Mucosa of rectum (tissue), 2 donors: ENCODE measurements around the gene SBDS.
A peak's percentile ranks its signal among the peaks of the same experiment; 100 is the strongest.
"Not testable (repeated sequence)": the region's sequence is repeated elsewhere in the genome, so short reads cannot be mapped to it uniquely, and the experiment has no call there.

Experiments used
- H3K27ac ChIP-seq, 2 donors: one replicate each; pipeline ENCODE4 v1.7.0; 2013; ENCODE audit warnings: inconsistent platforms in 2 of 2, low read depth in 2 of 2, low read length in 2 of 2
- H3K27me3 ChIP-seq, 2 donors: one replicate each; pipeline ENCODE4 v1.7.0; 2013; ENCODE audit warnings: low read length in 2 of 2; ENCODE audit not compliant: control insufficient read depth in 2 of 2, insufficient read depth in 2 of 2
- H3K36me3 ChIP-seq, 2 donors: one replicate each; pipeline ENCODE4 v1.7.0; 2013; ENCODE audit warnings: low read length in 2 of 2; ENCODE audit not compliant: control insufficient read depth in 2 of 2, insufficient read depth in 2 of 2
- H3K4me1 ChIP-seq, 2 donors: one replicate each; pipeline ENCODE4 v1.7.0; 2013; ENCODE audit warnings: low read length in 2 of 2, mild to moderate bottlenecking in 1 of 2; ENCODE audit not compliant: control insufficient read depth in 2 of 2, insufficient read depth in 2 of 2
- H3K4me3 ChIP-seq, 2 donors: one replicate each; pipeline ENCODE4 v1.7.0; 2013; ENCODE audit warnings: low read length in 2 of 2
- H3K9ac ChIP-seq, 2 donors: one replicate each; pipeline ENCODE4 v1.7.0; 2013; ENCODE audit warnings: low read length in 2 of 2, low read depth in 1 of 2, mild to moderate bottlenecking in 1 of 2
- H3K9me3 ChIP-seq, 2 donors: one replicate each; pipeline ENCODE4 v1.7.0; 2013; ENCODE audit warnings: low read length in 2 of 2; ENCODE audit not compliant: control insufficient read depth in 2 of 2
- donor health status: healthy.
- donor health status: Normal muscosa, but diverticular disease.

SBDS gene

DNA sequence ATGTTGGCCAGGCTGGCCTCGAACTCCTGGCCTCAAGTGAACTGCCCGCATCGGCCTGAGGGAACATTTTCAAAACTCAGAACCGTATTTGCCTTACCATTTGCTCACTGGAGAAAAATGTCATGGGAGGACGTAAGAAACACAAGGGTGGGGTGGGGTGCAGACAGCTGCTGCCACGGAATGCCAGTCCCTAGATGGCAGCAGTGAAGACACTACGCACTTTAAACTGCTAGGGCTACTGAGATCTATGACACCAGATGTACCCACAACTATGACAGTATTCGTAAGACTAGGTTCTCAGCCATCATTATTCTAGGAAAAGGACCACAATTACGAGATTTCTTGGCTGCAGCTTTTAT lies 716 bp downstream of the SBDS start:
- Histone ChIP-seq H3K36me3 (peaks cover 6 to 12% of the 10 kb centered on the region in 2 donors), H3K4me3 (peak overlapping the region; percentile 84 to 88), H3K27ac (peak overlapping the region; percentile 98 to 99), H3K9ac (peak overlapping the region; percentile 95 to 97)
- H3K27me3 ChIP-seq, H3K4me1 ChIP-seq, H3K9me3 ChIP-seq: not testable (repeated sequence)

DNA sequence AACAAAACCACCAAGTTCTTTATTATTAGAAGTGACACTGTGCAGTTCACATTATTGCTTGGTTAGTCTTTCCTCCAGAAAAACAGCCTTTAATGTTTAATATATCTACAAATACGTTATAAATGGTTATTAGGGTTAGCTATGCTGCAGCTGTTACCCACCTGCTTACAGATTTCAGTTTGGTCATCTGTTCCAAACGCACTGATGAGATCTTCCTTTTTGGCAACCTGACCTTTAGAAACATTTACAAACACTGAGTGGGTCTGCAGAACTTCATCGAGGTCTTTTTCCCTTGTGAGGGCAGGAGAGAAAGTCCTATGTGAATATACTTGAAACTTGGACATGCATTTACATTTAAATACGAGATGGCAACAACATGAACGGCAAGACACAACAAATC lies 1.3 kb downstream of the SBDS start:
- not testable (repeated sequence) for H3K9me3 ChIP-seq, H3K27me3 ChIP-seq, H3K4me1 ChIP-seq
- H3K36me3 ChIP-seq: peaks cover 6 to 12% of the 10 kb centered on the region in 2 donors
- H3K4me3 ChIP-seq: peak overlapping the region; percentile 84 to 88
- peak overlapping the region in 1 of 2 donors; percentile 95 for H3K9ac ChIP-seq
- H3K27ac ChIP-seq: peak overlapping the region; percentile 98 to 99

DNA sequence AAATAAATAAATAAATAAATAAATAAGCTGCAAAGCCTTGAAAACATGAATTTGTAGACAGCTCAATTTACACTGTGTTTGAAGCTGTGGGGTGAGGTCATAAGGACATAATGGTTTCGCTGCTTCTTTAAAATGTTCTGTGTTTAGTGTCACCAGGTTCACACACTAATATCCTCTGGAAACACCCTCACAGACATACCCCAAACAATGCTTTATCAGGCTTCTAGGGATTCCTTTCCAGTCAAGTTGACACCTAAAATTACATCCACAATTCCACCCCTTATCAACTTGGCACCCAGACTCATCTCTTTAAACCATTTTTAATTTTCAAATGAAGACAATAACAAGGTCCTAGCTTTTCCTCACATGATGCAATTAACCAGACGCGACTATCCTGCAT lies 5.8 kb downstream of the SBDS start:
- H3K9ac ChIP-seq, H3K4me1 ChIP-seq, H3K9me3 ChIP-seq, H3K27ac ChIP-seq, H3K4me3 ChIP-seq, H3K27me3 ChIP-seq: not testable (repeated sequence)
- peaks cover 13 to 17% of the 10 kb centered on the region in 2 donors for H3K36me3 ChIP-seq

DNA sequence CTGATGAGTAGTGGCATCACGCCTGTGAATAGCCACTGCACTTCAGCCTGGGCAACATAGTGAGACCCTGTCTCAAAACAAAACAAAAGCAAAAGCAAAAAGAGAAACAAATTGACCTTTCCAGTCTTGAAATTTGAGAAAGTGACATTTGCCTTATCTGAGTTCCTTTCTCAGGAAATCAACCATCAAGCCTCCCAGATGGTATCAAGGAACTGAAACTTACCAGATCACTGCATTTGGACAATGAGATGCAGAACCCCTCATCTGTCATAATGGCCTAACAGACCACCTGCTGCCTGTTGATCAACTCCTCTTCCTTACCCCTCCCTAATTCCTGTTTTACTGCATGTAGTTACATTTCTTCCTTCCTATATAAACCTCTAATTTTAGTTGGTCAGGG lies 15.1 kb downstream of the SBDS start:
- H3K36me3 ChIP-seq, H3K27me3 ChIP-seq, H3K9ac ChIP-seq, H3K4me1 ChIP-seq, H3K4me3 ChIP-seq, H3K9me3 ChIP-seq, H3K27ac ChIP-seq: not testable (repeated sequence)

DNA sequence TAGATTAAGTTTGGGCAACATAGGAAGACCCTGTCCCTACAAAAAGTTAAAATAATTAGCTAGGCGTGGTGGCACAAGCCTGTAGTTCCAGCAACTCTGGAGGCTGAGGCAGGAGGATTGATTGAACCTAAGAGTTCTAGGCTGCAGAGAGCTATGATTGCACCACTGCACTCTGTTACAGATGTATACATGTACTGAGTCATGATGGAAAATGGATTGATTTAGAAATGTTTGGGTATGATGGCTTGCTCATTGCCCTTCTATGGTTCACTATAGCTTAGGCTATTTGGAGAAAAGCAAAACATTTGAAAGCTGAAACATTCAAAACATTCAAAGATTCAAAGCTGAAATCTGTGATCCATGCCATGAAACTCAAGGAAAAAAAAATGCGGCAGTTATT lies 16.4 kb downstream of the SBDS start:
- not testable (repeated sequence) for H3K4me3 ChIP-seq, H3K36me3 ChIP-seq, H3K9ac ChIP-seq, H3K4me1 ChIP-seq, H3K27ac ChIP-seq, H3K9me3 ChIP-seq, H3K27me3 ChIP-seq

DNA sequence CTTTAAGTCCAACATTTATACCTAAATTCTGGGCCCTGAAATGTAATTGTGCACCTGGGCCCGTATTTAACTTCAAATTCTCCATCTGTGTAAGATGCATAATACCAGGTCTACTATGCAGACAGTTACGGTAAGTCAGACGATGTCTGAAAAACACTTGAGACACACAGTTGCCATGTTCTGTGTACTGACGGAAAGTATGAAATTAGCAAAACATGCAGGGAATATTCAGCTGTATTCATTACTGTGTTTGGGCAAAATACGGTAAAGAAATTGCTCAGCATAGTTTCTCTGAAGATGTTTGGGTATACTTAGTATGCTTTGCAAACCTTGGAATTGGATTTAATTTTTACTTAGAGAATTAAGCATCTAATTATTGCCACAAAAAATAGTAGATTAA lies 17.1 kb downstream of the SBDS start:
- H3K36me3 ChIP-seq, H3K4me3 ChIP-seq, H3K9me3 ChIP-seq, H3K27ac ChIP-seq, H3K9ac ChIP-seq, H3K4me1 ChIP-seq, H3K27me3 ChIP-seq: not testable (repeated sequence)

DNA sequence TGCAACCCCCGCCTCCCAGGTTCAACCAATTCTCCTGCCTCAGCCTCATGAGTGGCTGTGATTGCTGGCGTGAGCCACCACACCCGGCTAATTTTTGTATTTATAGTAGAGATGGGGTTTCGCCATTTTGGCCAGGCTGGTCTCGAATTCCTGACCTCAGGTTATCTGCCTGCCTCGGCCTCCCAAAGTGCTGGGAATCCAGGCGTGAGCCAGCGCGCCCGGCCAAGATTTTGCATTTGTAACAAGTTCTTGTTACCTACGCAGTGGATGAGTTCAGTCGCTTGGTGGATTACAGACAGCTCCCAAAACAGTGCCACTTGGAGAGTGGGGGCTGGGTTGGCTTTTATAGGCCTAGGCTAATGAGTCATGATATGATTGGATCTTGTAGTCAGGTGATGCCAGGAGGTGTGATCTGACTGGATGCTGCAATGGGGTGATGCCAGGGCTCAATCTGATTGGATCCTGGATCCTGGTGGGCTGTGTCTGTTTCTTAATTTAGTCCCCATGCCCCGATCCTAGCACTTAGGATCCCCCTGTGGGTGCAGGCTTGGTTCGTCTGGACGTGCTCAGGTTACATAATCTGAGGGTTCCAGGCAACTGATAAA lies 20.3 kb downstream of the SBDS start:
- Histone ChIP-seq H3K9ac (no peak overlapping the region), H3K4me3 (no peak overlapping the region), H3K27me3 (no peaks in the 10 kb centered on the region), H3K4me1 (peaks cover 0 to 7% of the 10 kb centered on the region in 2 donors), H3K9me3 (no peaks in the 10 kb centered on the region), H3K27ac (no peak overlapping the region), H3K36me3 (no peaks in the 10 kb centered on the region)

DNA sequence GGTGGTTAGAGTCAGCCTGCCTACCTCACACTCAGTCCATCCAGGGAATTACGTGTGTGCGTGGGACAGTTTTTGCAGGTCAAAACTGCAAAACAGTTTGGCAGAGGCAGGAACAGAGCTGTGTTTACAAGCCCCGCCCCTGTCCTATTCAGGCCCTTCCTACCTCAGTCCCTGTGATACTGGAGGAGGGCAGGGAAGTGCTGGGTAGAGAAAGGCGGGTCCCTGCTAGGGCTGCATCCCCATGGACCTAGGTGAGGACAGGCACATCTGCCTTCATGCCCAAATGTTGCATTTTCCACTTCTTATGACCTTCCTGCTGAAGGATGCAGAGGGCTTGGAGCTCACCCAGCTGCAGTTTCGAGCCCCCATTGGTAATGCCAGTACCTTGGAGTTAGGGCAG lies 25.1 kb downstream of the SBDS start:
- Histone ChIP-seq H3K9ac (no peak overlapping the region), H3K27me3 (no peaks in the 10 kb centered on the region), H3K27ac (no peak overlapping the region), H3K9me3 (no peaks in the 10 kb centered on the region), H3K36me3 (no peaks in the 10 kb centered on the region), H3K4me1 (peaks cover 0 to 8% of the 10 kb centered on the region in 2 donors), H3K4me3 (no peak overlapping the region)

DNA sequence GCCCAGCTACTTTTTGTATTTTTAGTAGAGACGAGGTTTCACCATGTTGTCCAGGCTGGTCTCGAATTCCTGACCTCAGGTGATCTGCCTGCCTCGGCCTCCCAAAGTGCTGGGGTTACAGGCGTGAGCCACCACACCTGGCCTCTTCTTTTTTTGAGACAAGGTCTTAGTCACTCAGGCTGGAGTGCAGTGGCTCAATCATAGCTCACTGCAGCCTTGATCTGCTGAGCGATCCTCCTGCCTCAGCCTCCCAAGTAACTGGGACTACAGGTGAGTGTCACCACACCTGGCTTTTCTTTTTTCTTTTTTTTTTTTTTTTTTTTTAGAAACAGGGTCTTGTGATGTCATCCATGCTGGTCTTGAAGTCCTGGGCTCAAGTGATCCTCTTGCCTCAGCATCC lies 26.4 kb downstream of the SBDS start:
- not testable (repeated sequence) for H3K4me1 ChIP-seq, H3K9me3 ChIP-seq, H3K9ac ChIP-seq, H3K27ac ChIP-seq, H3K27me3 ChIP-seq, H3K4me3 ChIP-seq, H3K36me3 ChIP-seq

DNA sequence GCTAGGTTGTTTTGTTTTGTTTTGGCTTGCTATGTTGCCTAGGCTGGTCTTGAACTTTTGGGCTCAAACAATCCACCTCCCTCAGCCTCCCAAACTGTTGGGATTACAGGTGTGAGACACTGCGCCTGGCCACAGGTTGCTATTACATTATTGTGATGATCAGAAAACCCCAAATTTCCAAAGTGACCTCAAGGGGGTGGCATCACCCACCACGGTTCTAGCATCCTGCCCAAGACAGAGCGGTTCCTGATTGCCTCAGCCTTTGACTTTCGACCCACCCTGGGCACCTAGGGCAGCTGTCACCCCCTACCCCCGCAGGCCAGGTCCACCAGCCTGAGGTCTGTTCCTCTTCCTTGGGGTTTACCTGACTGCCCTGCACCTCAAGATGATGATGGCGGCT lies 28.4 kb downstream of the SBDS start:
- H3K9ac ChIP-seq: no peak overlapping the region

DNA sequence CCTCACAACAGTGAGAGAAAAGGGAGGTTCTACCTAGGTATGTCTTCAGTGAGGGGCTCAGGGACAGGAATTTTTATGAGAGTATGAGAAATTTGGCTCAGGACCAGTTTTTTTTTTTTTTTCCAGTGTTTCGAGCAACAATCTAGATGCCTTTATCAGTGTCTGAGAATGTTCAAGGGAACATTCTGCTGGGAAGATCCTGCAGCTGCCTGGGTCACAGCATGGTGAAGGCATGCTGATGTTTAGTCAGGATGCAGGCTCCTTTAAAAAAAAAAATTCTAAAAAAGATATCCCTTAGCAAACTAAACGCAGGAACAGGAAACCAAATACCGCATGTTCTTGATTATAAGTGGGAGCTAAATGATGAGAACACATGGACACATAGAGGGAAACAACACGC lies 31.0 kb downstream of the SBDS start:
- H3K4me3 ChIP-seq: no peak overlapping the region

More for the DNA sequence above, 28.4 kb downstream of the SBDS start:
- Histone ChIP-seq H3K36me3 (no peaks in the 10 kb centered on the region), H3K9me3 (no peaks in the 10 kb centered on the region), H3K4me1 (peaks cover 0 to 8% of the 10 kb centered on the region in 2 donors), H3K4me3 (no peak overlapping the region), H3K27ac (no peak overlapping the region), H3K27me3 (no peaks in the 10 kb centered on the region)

More for the DNA sequence above, 31.0 kb downstream of the SBDS start:
- no peaks in the 10 kb centered on the region for H3K9me3 ChIP-seq
- no peaks in the 10 kb centered on the region for H3K4me1 ChIP-seq
- peaks cover 5% of the 10 kb centered on the region in 2 donors for H3K36me3 ChIP-seq
- H3K27me3 ChIP-seq: no peaks in the 10 kb centered on the region
- no peak overlapping the region for H3K27ac ChIP-seq
- no peak overlapping the region for H3K9ac ChIP-seq
